H1 (cell line): ENCODE data around the gene LYPD6. TPM values are rescaled to one million over a fixed set of nuclear protein-coding genes. Genes with fewer than 3 reads are reported as not detected.

Experiments
- polyA plus RNA-seq, 7 experiments: library from polyadenylated mRNA; depleted of rRNA in 3 of 7; stranded (reverse) in 5 of 7; unstranded in 2 of 7; fragments of >200 nt in 5 of 7; fragments of 200-250 nt in 2 of 7; gene quantifications; 1 replicate in 5 of 7; 2 replicates in 1 of 7; 4 replicates in 1 of 7; pipeline versions ENCODE4 v1.2.1 to v1.2.3, GENCODE V29; 2011 to 2013; ENCODE audit warnings: missing spikeins in 2 of 7, mixed read lengths in 2 of 7
- total RNA-seq: library from RNA; stranded (reverse); fragmentation: NEBNext Ultra II Directional; extraction: Animal tissue kit (Norgen Biotek cat#: 25700); gene quantifications from 2 replicates; pipeline ENCODE4 v1.2.1, GENCODE V29; 2021
- TF ChIP-seq, protein P1 (sequence below): fragments of 300-600 bp; sonication (generic); IDR thresholded peaks from 2 replicates; pipeline ENCODE4 v1.7.1; 2012; ENCODE audit warnings: low read length, moderate library complexity, mild to moderate bottlenecking, inconsistent platforms; ENCODE audit not compliant: insufficient replicate concordance

Gene LYPD6
- total and polyA plus RNA-seq, 2 of the 8 experiments (the other 6 are each of a cell fraction or from before 2014, with no cell fraction given): 5.6 to 8.9 TPM

DNA sequence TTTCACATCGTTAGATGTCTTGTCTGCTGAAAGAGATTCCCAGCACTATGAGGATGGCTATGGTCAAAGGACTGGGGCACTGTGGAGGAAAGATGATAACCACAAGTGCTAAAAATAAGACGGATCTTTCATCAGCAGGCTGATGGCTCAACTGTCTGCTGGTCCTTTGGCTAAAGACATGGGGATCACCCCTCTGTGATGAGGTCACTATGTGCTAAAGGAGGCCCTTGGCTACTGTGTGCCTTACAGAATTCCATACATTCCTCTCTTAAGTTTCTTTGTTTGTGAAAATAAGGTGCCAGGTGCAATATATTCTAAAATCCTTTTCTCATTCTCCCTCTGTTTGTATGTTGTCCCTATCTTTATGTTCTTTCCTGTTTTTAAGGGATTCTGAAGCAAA lies 39.7 kb upstream of the LYPD6 start (continued):
- TF ChIP-seq, protein P1, sequence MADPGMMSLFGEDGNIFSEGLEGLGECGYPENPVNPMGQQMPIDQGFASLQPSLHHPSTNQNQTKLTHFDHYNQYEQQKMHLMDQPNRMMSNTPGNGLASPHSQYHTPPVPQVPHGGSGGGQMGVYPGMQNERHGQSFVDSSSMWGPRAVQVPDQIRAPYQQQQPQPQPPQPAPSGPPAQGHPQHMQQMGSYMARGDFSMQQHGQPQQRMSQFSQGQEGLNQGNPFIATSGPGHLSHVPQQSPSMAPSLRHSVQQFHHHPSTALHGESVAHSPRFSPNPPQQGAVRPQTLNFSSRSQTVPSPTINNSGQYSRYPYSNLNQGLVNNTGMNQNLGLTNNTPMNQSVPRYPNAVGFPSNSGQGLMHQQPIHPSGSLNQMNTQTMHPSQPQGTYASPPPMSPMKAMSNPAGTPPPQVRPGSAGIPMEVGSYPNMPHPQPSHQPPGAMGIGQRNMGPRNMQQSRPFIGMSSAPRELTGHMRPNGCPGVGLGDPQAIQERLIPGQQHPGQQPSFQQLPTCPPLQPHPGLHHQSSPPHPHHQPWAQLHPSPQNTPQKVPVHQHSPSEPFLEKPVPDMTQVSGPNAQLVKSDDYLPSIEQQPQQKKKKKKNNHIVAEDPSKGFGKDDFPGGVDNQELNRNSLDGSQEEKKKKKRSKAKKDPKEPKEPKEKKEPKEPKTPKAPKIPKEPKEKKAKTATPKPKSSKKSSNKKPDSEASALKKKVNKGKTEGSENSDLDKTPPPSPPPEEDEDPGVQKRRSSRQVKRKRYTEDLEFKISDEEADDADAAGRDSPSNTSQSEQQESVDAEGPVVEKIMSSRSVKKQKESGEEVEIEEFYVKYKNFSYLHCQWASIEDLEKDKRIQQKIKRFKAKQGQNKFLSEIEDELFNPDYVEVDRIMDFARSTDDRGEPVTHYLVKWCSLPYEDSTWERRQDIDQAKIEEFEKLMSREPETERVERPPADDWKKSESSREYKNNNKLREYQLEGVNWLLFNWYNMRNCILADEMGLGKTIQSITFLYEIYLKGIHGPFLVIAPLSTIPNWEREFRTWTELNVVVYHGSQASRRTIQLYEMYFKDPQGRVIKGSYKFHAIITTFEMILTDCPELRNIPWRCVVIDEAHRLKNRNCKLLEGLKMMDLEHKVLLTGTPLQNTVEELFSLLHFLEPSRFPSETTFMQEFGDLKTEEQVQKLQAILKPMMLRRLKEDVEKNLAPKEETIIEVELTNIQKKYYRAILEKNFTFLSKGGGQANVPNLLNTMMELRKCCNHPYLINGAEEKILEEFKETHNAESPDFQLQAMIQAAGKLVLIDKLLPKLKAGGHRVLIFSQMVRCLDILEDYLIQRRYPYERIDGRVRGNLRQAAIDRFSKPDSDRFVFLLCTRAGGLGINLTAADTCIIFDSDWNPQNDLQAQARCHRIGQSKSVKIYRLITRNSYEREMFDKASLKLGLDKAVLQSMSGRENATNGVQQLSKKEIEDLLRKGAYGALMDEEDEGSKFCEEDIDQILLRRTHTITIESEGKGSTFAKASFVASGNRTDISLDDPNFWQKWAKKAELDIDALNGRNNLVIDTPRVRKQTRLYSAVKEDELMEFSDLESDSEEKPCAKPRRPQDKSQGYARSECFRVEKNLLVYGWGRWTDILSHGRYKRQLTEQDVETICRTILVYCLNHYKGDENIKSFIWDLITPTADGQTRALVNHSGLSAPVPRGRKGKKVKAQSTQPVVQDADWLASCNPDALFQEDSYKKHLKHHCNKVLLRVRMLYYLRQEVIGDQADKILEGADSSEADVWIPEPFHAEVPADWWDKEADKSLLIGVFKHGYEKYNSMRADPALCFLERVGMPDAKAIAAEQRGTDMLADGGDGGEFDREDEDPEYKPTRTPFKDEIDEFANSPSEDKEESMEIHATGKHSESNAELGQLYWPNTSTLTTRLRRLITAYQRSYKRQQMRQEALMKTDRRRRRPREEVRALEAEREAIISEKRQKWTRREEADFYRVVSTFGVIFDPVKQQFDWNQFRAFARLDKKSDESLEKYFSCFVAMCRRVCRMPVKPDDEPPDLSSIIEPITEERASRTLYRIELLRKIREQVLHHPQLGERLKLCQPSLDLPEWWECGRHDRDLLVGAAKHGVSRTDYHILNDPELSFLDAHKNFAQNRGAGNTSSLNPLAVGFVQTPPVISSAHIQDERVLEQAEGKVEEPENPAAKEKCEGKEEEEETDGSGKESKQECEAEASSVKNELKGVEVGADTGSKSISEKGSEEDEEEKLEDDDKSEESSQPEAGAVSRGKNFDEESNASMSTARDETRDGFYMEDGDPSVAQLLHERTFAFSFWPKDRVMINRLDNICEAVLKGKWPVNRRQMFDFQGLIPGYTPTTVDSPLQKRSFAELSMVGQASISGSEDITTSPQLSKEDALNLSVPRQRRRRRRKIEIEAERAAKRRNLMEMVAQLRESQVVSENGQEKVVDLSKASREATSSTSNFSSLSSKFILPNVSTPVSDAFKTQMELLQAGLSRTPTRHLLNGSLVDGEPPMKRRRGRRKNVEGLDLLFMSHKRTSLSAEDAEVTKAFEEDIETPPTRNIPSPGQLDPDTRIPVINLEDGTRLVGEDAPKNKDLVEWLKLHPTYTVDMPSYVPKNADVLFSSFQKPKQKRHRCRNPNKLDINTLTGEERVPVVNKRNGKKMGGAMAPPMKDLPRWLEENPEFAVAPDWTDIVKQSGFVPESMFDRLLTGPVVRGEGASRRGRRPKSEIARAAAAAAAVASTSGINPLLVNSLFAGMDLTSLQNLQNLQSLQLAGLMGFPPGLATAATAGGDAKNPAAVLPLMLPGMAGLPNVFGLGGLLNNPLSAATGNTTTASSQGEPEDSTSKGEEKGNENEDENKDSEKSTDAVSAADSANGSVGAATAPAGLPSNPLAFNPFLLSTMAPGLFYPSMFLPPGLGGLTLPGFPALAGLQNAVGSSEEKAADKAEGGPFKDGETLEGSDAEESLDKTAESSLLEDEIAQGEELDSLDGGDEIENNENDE: peak; percentile 55
